Activated naive CD8-positive, alpha-beta T cell treated with anti-CD3 and anti-CD28 coated beads, Interleukin-2, amount 10 ng/mL, durations not matched to agents 7 days and 5 days (primary cell): ENCODE results near the gene LRRC38. TPM values are rescaled to one million over a fixed set of nuclear protein-coding genes. Genes with fewer than 3 reads are reported as not detected.

Experiments used
- ATAC-seq: fragments of 150-1000 bp; cut with Tn5 transposase; one replicate; pipeline ENCODE4 v1.10.0; 2021; ENCODE audit warnings: low read depth, moderate library complexity
- POLR2A ChIA-PET: fragments of 350-600 bp; sonication (Branson Sonifier 250); formaldehyde crosslinking; loops from one replicate; lab custom pipeline; 2021; ENCODE audit warnings: antibody characterized with exemption; lab: Charles Lee
- DNase-seq: peaks from one replicate; pipeline ENCODE4 v3.0.0; 2021
- H3K27ac Mint-ChIP-seq: one replicate; pipeline ENCODE4 v1.8.0; 2022; ENCODE audit warnings: mild to moderate bottlenecking, mixed read lengths
- H3K27me3 Mint-ChIP-seq: one replicate; pipeline ENCODE4 v1.8.0; 2022; ENCODE audit warnings: mild to moderate bottlenecking, moderate library complexity, mixed read lengths
- H3K36me3 Mint-ChIP-seq: one replicate; pipeline ENCODE4 v1.8.0; 2021; ENCODE audit warnings: mild to moderate bottlenecking, mixed read lengths
- H3K4me1 Mint-ChIP-seq: one replicate; pipeline ENCODE4 v1.8.0; 2021; ENCODE audit warnings: mixed read lengths
- H3K4me3 Mint-ChIP-seq: one replicate; pipeline ENCODE4 v1.8.0; 2022; ENCODE audit warnings: mild to moderate bottlenecking, moderate library complexity, mixed read lengths
- H3K9me3 Mint-ChIP-seq: one replicate; pipeline ENCODE4 v1.8.0; 2021; ENCODE audit warnings: mixed read lengths
- total RNA-seq, 2 experiments: library from RNA; stranded (reverse); gene quantifications; one replicate each; pipeline ENCODE4 v1.2.3, GENCODE V29; 2021

The LRRC38 gene
- total RNA-seq, 2 experiments from 2014 or later: not detected

- DNase-seq (no peak), ATAC-seq (no peak)
- H3K27me3 Mint-ChIP-seq: peaks cover 2% of the 10 kb centered on the region
- H3K36me3 Mint-ChIP-seq: no peaks in the 10 kb centered on the region
- no peaks in the 10 kb centered on the region for H3K4me1 Mint-ChIP-seq
- no peaks in the 10 kb centered on the region for H3K9me3 Mint-ChIP-seq
- H3K27ac Mint-ChIP-seq: no peak overlapping the region
- no peak overlapping the region for H3K4me3 Mint-ChIP-seq
- POLR2A ChIA-PET: no interaction called here
Measured at GRCh38 chr1:13430495-13430894, 83.3 kb downstream of the LRRC38 start.

Other genes with a start within 250 kb of the LRRC38 start
- not detected for gene PRAMEF8, start 228.9 kb downstream of the LRRC38 start, total RNA-seq
- not detected for gene PRAMEF33, start 210.5 kb downstream of the LRRC38 start, total RNA-seq
- gene PRAMEF15, start 198.4 kb downstream of the LRRC38 start, total RNA-seq: not detected
- not detected for gene PRAMEF14, start 166.9 kb downstream of the LRRC38 start, total RNA-seq
- gene PRAMEF19, start 142.1 kb downstream of the LRRC38 start, total RNA-seq: not detected
- not detected for gene PRAMEF17, start 124.4 kb downstream of the LRRC38 start, total RNA-seq
- not detected for gene PRAMEF20, start 103.6 kb downstream of the LRRC38 start, total RNA-seq
- not detected for gene PDPN, start 69.8 kb upstream of the LRRC38 start, total RNA-seq
- 10 to 100 TPM; 75.2 to 79.8 TPM for gene PRDM2, start 186.2 kb upstream of the LRRC38 start, total RNA-seq